Measurements from ENCODE around the gene NDNF. TPM values are rescaled to one million over a fixed set of nuclear protein-coding genes. Genes with fewer than 3 reads are reported as not detected.
A peak's percentile ranks its signal among the peaks of the same experiment; 100 is the strongest.

NDNF gene
- total RNA-seq (2012; rRNA removed), result 0.25 and 1.3 TPM in 2 replicates

DNA sequence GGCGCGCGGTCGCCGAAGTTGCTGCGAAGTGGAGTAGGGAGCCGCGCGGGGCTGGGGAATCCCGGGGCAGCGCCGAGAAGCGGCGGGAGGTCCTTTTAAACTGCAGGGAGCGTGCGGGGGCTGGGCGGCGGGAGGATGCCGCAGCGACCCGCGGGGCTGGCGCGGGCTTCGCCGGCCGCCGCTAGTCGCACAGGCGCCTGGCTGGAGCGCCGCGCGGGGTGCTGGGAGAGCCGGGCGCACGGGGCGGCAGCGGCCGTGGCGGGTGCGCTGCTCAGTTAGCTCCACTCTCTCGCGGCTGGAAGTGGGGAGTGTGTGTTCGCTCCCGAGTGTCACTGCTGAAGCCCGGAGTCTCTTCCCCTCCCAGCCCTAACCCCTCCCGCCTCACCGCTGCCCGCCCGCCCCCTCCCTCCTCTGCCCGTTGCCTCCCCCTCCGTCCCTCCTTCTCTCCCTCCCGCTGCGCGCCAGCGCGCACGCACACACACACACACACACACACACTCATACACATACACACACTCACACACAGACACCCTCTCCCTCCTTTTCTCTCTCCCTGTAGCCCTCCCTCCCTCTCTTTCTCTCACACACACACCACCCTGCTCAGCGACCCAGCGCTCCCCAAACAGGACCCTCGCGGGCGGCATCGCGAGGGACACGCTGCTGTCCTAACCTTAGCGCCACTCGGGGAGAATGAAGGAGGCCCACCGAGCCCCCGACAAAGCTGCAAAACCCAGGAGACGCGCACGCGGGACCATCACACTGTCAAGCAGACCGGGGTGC is at the start of gene NDNF:
Gene NDNF, minus strand, starts transcription at position 312 of the 780 bp plus-strand sequence. CDS start 26,698 bp downstream, outside the sequence.
- peak within 1 kb of the TSS; percentile 69 for H3K4me3 ChIP-seq (ENCODE audit: low read length)
- peaks cover 29% of the 10 kb centered on the region for H3K27me3 ChIP-seq (ENCODE audit: control insufficient read depth, insufficient read depth, low read length)
- no peaks in the 10 kb centered on the region for H3K36me3 ChIP-seq (ENCODE audit: insufficient read depth, low read length)
- peaks cover 13% of the 10 kb centered on the region for H3K4me1 ChIP-seq (ENCODE audit: control insufficient read depth, insufficient read depth, low read length)
- H3K4me2 ChIP-seq (ENCODE audit: low read length), result peak within 1 kb of the TSS; percentile 90
- peak within 1 kb of the TSS; percentile 56 for H3K9ac ChIP-seq (ENCODE audit: low read depth, low read length)
- H3K9me3 ChIP-seq (replicated peaks; ENCODE audit: low read length), result no peaks in the 10 kb centered on the region

- H3K4me1 ChIP-seq (ENCODE audit: control insufficient read depth, insufficient read depth, low read length), result peaks cover 5% of the 10 kb centered on the region
- H3K4me3 ChIP-seq (ENCODE audit: low read length), result no peak overlapping the region
- H3K4me2 ChIP-seq (ENCODE audit: low read length), result no peak overlapping the region
- H3K36me3 ChIP-seq (ENCODE audit: insufficient read depth, low read length), result no peaks in the 10 kb centered on the region
- no peaks in the 10 kb centered on the region for H3K27me3 ChIP-seq (ENCODE audit: control insufficient read depth, insufficient read depth, low read length)
- no peaks in the 10 kb centered on the region for H3K9me3 ChIP-seq (replicated peaks; ENCODE audit: low read length)
- H3K9ac ChIP-seq (ENCODE audit: low read depth, low read length), result no peak overlapping the region
These were observed 47.4 kb upstream of the NDNF start for GRCh38 chr4:121119715-121120114.

GRCh38 chr4:121118344-121118743 is 46.0 kb upstream of the NDNF start:
- H3K4me1 ChIP-seq (ENCODE audit: control insufficient read depth, insufficient read depth, low read length), result peaks cover 5% of the 10 kb centered on the region
- H3K36me3 ChIP-seq (ENCODE audit: insufficient read depth, low read length), result no peaks in the 10 kb centered on the region
- no peaks in the 10 kb centered on the region for H3K27me3 ChIP-seq (ENCODE audit: control insufficient read depth, insufficient read depth, low read length)
- no peak overlapping the region for H3K9ac ChIP-seq (ENCODE audit: low read depth, low read length)
- H3K9me3 ChIP-seq (replicated peaks; ENCODE audit: low read length), result no peaks in the 10 kb centered on the region
- no peak overlapping the region for H3K4me3 ChIP-seq (ENCODE audit: low read length)
- H3K4me2 ChIP-seq (ENCODE audit: low read length), result no peak overlapping the region

DNA sequence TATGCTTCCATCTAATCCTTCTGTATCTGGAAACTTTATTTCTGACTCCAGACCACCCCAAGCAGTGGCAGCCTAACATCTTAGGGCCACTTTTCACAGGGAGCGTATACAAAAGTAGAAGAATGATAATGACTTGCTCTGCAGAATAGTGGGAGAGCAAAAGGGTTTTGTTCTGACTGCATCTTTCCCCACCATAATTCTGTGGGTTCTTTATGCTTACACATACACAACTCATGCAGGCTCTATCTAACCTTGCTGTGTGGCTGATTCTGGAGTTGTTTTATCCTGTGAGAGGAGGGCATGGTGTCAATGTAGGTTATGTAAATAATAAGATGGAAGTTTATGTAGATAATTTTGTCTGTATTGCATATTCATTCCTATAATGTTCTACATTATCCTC is 42.4 kb upstream of the NDNF start:
- Histone ChIP-seq H3K4me2 (ENCODE audit: low read length) (no peak overlapping the region), H3K4me1 (ENCODE audit: control insufficient read depth, insufficient read depth, low read length) (no peaks in the 10 kb centered on the region), H3K27me3 (ENCODE audit: control insufficient read depth, insufficient read depth, low read length) (peaks cover 5% of the 10 kb centered on the region), H3K36me3 (ENCODE audit: insufficient read depth, low read length) (no peaks in the 10 kb centered on the region), H3K4me3 (ENCODE audit: low read length) (no peak overlapping the region), H3K9me3 (replicated peaks; ENCODE audit: low read length) (no peaks in the 10 kb centered on the region), H3K9ac (ENCODE audit: low read depth, low read length) (no peak overlapping the region)

DNA sequence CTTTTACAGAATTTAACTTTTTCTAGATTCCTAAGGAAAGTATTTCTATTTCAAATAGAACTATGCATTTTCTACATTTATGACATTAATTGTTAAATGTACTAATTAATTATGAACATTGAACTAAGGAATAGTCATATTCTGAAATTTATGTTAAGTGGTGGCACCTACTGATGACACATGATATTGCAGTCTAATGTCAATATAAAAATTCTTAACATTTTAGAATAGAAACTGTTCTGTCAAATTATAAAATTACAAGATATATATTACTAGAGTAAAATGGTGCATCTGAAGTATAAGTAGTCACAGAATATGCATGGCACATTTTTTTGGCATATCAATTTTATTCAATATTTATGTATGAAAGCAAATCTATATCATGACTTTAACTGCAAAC is 40.2 kb upstream of the NDNF start:
- no peak overlapping the region for H3K4me3 ChIP-seq (ENCODE audit: low read length)
- no peaks in the 10 kb centered on the region for H3K36me3 ChIP-seq (ENCODE audit: insufficient read depth, low read length)
- H3K4me2 ChIP-seq (ENCODE audit: low read length), result no peak overlapping the region
- H3K4me1 ChIP-seq (ENCODE audit: control insufficient read depth, insufficient read depth, low read length), result no peaks in the 10 kb centered on the region
- peaks cover 5% of the 10 kb centered on the region for H3K27me3 ChIP-seq (ENCODE audit: control insufficient read depth, insufficient read depth, low read length)
- no peaks in the 10 kb centered on the region for H3K9me3 ChIP-seq (replicated peaks; ENCODE audit: low read length)
- H3K9ac ChIP-seq (ENCODE audit: low read depth, low read length), result no peak overlapping the region

DNA sequence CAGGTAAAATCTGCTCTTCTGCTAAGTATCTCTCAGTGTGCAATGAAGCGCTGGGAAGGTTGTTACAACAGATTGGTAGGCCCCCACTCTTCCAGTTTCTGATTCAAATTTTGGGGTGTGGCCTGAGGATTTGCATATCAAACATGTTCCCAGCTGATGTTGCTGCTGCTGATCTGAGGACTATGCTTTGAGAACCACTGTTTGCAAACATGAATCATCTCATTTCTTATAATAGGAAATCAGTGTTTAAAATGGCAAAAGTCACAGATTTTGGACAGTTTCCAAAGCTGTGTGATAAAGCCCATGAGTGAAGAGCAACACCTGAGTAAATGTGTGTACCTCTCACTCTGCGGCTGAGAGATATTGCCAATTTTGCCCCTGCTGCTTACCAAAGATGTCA is 36.2 kb upstream of the NDNF start:
- Histone ChIP-seq H3K9me3 (replicated peaks; ENCODE audit: low read length) (no peaks in the 10 kb centered on the region), H3K4me1 (ENCODE audit: control insufficient read depth, insufficient read depth, low read length) (no peaks in the 10 kb centered on the region), H3K4me2 (ENCODE audit: low read length) (no peak overlapping the region), H3K36me3 (ENCODE audit: insufficient read depth, low read length) (no peaks in the 10 kb centered on the region), H3K4me3 (ENCODE audit: low read length) (no peak overlapping the region), H3K9ac (ENCODE audit: low read depth, low read length) (no peak overlapping the region), H3K27me3 (ENCODE audit: control insufficient read depth, insufficient read depth, low read length) (peaks cover 5% of the 10 kb centered on the region)

DNA sequence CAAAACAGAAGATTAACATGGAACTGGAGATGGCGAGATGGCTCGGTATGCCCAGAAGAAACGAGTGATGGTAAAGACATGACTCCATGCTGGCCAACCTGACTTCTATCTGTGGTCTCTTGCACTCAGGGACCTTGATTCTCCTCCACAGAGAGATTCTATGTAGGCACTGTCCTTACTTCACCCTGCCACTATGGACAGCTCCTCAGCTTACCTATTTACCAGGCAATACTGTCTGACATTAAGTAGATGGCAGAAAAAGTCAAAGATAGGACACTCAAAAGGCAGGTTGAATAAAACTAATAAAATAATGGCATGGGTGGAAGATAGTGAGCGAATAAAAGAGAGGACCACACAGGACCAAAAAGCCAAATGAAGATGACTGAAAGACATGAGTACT is 35.2 kb upstream of the NDNF start:
- Histone ChIP-seq H3K4me3 (ENCODE audit: low read length) (no peak overlapping the region), H3K9ac (ENCODE audit: low read depth, low read length) (no peak overlapping the region), H3K36me3 (ENCODE audit: insufficient read depth, low read length) (no peaks in the 10 kb centered on the region), H3K9me3 (replicated peaks; ENCODE audit: low read length) (no peaks in the 10 kb centered on the region), H3K4me2 (ENCODE audit: low read length) (no peak overlapping the region), H3K27me3 (ENCODE audit: control insufficient read depth, insufficient read depth, low read length) (peaks cover 5% of the 10 kb centered on the region), H3K4me1 (ENCODE audit: control insufficient read depth, insufficient read depth, low read length) (no peaks in the 10 kb centered on the region)

GRCh38 chr4:121100093-121100775 is 27.9 kb upstream of the NDNF start:
- Histone ChIP-seq H3K4me2 (ENCODE audit: low read length) (no peak overlapping the region), H3K36me3 (ENCODE audit: insufficient read depth, low read length) (no peaks in the 10 kb centered on the region), H3K4me1 (ENCODE audit: control insufficient read depth, insufficient read depth, low read length) (no peaks in the 10 kb centered on the region), H3K4me3 (ENCODE audit: low read length) (no peak overlapping the region), H3K9me3 (replicated peaks; ENCODE audit: low read length) (no peaks in the 10 kb centered on the region), H3K27me3 (ENCODE audit: control insufficient read depth, insufficient read depth, low read length) (no peaks in the 10 kb centered on the region), H3K9ac (ENCODE audit: low read depth, low read length) (no peak overlapping the region)

- Histone ChIP-seq H3K4me2 (ENCODE audit: low read length) (no peak overlapping the region), H3K36me3 (ENCODE audit: insufficient read depth, low read length) (no peaks in the 10 kb centered on the region), H3K9ac (ENCODE audit: low read depth, low read length) (no peak overlapping the region), H3K27me3 (ENCODE audit: control insufficient read depth, insufficient read depth, low read length) (no peaks in the 10 kb centered on the region), H3K4me3 (ENCODE audit: low read length) (no peak overlapping the region), H3K9me3 (replicated peaks; ENCODE audit: low read length) (no peaks in the 10 kb centered on the region), H3K4me1 (ENCODE audit: control insufficient read depth, insufficient read depth, low read length) (no peaks in the 10 kb centered on the region)
These were observed 25.9 kb upstream of the NDNF start for GRCh38 chr4:121098266-121098665.

GRCh38 chr4:121096629-121097028 is 24.3 kb upstream of the NDNF start:
- Histone ChIP-seq H3K4me1 (ENCODE audit: control insufficient read depth, insufficient read depth, low read length) (no peaks in the 10 kb centered on the region), H3K27me3 (ENCODE audit: control insufficient read depth, insufficient read depth, low read length) (no peaks in the 10 kb centered on the region), H3K4me2 (ENCODE audit: low read length) (no peak overlapping the region), H3K9ac (ENCODE audit: low read depth, low read length) (no peak overlapping the region), H3K9me3 (replicated peaks; ENCODE audit: low read length) (no peaks in the 10 kb centered on the region), H3K36me3 (ENCODE audit: insufficient read depth, low read length) (no peaks in the 10 kb centered on the region), H3K4me3 (ENCODE audit: low read length) (no peak overlapping the region)

DNA sequence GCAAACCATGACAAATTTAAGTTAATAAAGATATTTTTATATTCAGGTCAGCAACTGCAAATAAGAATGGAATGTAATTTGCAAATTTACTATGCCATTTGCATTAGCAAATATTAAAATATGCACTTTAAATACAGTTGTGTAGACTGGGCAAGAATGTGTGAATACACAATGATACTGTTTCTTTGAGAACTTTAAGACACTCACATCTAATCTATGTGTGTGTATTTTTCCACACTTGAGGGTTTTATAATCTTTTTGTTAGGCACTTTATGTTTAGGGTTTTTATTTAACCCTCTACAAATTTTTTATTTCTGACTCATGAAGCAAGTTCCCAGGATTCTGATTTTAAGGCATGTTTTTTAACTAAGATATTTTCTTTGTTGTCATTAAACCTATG is 23.9 kb upstream of the NDNF start:
- no peak overlapping the region for H3K4me2 ChIP-seq (ENCODE audit: low read length)
- H3K4me1 ChIP-seq (ENCODE audit: control insufficient read depth, insufficient read depth, low read length), result no peaks in the 10 kb centered on the region
- no peaks in the 10 kb centered on the region for H3K36me3 ChIP-seq (ENCODE audit: insufficient read depth, low read length)
- no peaks in the 10 kb centered on the region for H3K27me3 ChIP-seq (ENCODE audit: control insufficient read depth, insufficient read depth, low read length)
- H3K4me3 ChIP-seq (ENCODE audit: low read length), result no peak overlapping the region
- H3K9ac ChIP-seq (ENCODE audit: low read depth, low read length), result no peak overlapping the region
- H3K9me3 ChIP-seq (replicated peaks; ENCODE audit: low read length), result no peaks in the 10 kb centered on the region
